ENCODE data around the gene UNC50. TPM values are rescaled to one million over a fixed set of nuclear protein-coding genes. Genes with fewer than 3 reads are reported as not detected.
"Not testable (repeated sequence)": the region's sequence is repeated elsewhere in the genome, so short reads cannot be mapped to it uniquely, and the experiment has no call there.

The UNC50 gene
- total RNA-seq, 4 donors from 2014 or later, result 32.9 to 56.4 (median 49.7) TPM

GRCh38 chr2:98649992-98650375, 41.6 kb downstream of the UNC50 start:
- ATAC-seq (ENCODE audit: low FRiP score) (no peak), DNase-seq (ENCODE audit: low spot score) (no peak)
- no peak for TF ChIP-seq CTCF (IDR thresholded peaks at IDR 0.05)

GRCh38 chr2:98650998-98651397, 42.6 kb downstream of the UNC50 start:
- no peak for ATAC-seq (ENCODE audit: low FRiP score)
- DNase-seq (ENCODE audit: low spot score), result no peak
- TF ChIP-seq CTCF (IDR thresholded peaks at IDR 0.05), result no peak

GRCh38 chr2:98654699-98655495, 46.5 kb downstream of the UNC50 start:
- DNase-seq (ENCODE audit: low spot score), result no peak
- no peak for ATAC-seq (ENCODE audit: low FRiP score)
- no peak for TF ChIP-seq CTCF (IDR thresholded peaks at IDR 0.05)

- TF ChIP-seq CTCF (IDR thresholded peaks at IDR 0.05), result no peak
- ATAC-seq (ENCODE audit: low FRiP score) (no peak), DNase-seq (ENCODE audit: low spot score) (no peak)
Observed at GRCh38 chr2:98656800-98657199, 48.4 kb downstream of the UNC50 start.

GRCh38 chr2:98658816-98659490, 50.6 kb downstream of the UNC50 start:
- DNase-seq (ENCODE audit: low spot score), result no peak
- no peak for ATAC-seq (ENCODE audit: low FRiP score)
- no peak for TF ChIP-seq CTCF (IDR thresholded peaks at IDR 0.05)

- not testable (repeated sequence) for DNase-seq (ENCODE audit: low spot score); ATAC-seq (ENCODE audit: low FRiP score)
Observed at GRCh38 chr2:98659491-98659840, 51.1 kb downstream of the UNC50 start.

GRCh38 chr2:98663511-98664090, 55.2 kb downstream of the UNC50 start:
- ATAC-seq (ENCODE audit: low FRiP score) (no peak), DNase-seq (ENCODE audit: low spot score) (no peak)

More at GRCh38 chr2:98663511-98664090, 55.2 kb downstream of the UNC50 start:
- TF ChIP-seq CTCF (IDR thresholded peaks at IDR 0.05), result no peak

Data from omental fat pad (tissue), 4 donors.